CD4-positive, alpha-beta T cell treated with Interferon gamma for 1 hour (primary cell): ENCODE results near the gene TMCC3.
"Not testable (repeated sequence)": the region's sequence is repeated elsewhere in the genome, so short reads cannot be mapped to it uniquely, and the experiment has no call there.

ENCODE experiments used
- DNase-seq: peaks from one replicate; pipeline ENCODE4 v3.0.0-alpha.2; 2020

Gene TMCC3

DNA sequence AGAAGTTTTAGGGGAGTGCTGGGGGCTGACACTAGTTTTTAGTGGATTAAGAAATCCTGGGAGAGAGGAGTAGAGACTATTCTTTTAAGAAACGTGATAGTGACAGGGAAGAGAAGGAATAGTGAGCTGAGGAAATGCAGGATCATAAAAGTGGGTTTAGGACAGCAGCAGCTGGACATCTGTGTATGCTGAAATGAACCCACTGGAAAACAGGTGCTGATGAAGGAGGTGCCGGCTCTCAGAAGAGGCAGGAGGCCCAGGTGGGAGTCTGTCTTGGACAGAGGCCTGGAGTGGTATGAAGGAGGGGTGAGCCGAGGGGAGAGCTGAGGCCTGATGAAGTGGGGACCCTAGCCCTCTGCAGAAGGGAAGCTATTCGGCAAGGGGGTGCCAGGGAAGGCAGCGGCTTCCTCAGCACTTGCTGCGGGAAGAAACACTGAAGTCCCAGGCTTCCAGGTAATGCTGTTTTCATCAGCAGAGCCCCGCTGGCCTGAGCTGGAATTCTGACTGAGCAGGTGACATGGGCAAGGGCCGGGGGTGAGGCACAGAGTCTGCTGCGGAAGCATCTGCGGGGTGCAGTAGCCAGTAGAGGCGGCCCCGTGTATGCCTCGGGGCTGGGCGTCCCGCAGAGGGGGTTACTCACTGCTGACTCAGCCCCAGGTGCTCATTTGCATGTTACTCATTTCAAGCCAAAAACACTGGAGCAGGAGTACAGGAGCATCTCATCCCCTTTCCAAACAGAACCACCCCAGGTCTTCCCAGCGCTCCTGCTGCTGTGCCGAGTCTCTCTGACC is 89.7 kb downstream of the TMCC3 start:
- no peak for DNase-seq

DNA sequence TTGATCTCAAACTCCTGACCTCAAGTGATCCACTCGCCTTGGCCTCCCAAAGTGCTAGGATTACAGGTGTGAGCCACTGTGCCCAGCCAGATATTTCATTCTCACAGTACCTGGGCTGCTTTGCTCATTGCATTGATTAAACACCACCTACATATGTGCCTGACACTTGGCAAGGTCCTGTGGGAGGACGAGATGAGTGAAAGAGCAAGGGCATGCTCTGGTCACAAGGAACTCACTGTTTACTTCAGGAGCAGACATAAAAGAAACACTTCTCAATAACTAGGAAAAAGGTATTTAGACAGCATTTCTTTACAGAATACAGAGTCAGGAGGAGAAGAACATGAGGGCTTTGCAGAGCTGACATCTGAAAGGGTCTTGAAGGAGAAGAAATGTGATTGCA is 91.7 kb downstream of the TMCC3 start:
- DNase-seq: no peak

DNA sequence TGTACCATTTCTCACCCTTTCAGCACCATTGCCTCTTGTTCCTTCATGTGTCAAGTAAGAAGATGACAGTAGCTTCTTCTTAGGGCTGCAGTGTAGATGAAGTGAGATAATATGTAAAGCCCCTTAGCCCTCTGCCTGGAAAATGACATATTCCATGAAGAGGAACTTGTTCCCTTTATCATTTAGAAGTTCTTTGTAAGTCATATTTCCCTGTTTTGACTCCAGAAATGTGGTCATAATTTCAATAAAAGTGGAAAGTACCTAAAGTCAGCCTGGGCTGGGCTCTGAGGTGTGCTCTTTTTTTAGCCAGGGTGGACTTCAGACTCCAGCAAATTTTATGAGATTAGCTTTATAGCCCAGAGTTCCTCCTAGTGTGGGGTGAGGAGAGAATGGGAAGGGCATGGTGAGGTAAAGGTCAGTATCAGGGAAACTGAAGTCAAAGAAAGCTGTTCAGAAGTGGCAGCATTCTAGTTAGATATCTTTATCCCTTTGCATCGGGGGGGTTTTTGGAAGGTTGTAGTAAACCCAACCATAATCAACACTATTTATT is 92.5 kb downstream of the TMCC3 start:
- no peak for DNase-seq

DNA sequence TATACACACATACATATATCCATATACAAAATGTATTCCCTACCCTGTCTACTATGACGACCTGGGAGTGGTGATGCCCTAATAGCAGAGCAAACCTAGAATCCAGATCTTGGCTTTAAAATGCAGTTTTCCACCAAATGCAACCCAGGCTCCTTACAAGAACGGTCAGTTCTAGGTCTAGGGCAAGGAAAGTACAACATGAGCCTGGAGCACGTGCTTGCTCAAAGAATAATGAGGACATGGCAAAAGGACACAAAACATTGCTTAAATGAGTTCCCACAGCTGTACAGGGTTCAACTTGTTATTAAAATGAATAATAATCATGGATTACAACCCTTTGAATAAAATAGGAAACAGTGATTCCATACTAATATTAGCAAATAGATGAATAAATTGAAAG is 94.7 kb downstream of the TMCC3 start:
- DNase-seq: no peak

DNA sequence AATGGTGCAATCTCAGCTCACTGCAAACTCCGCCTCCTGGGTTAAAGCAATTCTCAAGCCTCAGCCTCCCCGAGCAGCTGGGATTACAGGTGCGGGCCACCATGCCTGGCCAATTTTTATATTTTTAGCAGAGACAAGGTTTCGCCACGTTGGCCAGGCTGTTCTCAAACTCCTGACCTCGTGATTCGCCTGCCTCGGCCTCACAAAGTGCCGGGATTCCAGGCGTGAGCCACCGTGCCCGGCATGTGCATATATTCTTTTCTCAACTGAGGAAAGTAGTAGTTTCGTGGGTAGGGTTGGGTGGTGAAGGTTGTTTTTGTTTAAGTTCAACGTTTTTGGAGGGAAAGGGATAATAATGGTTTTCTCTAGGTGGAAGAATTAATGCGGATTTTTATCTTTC is 96.5 kb downstream of the TMCC3 start:
- DNase-seq: no peak

DNA sequence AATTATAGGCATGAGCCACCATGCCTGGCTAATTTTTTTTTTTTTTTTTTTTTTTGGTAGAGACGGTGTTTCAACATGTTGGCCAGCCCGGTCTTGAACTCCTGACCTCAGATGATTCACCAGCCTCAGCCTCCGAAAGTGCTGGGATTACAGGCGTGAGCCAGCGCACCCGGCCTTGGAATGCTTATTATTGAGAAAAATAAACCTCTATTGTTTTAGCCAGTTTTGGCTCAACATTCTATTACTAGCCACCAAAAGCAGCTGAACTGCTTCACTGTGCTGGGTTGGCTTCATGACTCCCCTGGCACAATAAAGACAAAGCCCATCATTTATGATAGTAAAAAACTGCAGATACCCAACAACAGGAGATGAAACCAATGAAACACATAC is 97.2 kb downstream of the TMCC3 start:
- no peak for DNase-seq

DNA sequence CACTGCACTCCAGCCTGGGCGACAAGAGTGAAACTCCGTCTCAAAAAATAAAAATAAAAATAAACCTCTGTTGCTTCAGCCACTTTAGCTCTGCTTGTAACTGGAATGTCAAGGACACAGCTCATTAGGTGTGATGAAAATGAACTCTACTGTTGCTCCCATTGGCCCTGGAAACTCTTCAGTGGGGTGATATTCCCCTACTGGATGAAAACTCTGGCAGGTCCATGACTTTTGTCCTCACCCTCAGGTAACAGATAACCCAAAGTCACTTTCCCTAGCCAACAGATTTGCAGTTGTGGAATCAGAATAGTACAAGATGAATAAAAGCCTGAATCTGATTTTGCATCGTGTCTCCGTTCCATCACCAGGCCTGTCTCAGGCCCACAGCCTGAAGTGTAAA is 98.5 kb downstream of the TMCC3 start:
- no peak for DNase-seq

DNA sequence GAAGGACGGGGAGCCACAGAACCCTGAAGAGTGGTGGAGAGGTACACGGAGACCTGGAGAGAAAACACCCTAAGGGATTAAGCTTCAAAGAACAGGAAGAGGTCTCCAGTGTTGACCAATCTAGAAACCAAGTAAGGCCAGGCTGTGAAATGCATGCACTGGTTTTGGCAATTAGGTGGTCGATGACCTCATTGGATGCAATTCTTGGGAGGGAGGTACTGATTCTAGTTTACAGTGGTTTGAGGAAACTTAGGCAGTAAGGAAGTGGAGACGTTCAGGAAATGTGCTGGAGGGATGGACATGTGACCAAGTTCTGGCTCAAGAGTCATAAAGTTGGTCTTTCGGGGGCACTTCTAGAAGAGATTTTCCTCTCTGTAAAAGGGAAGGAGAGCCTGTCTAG is 99.4 kb downstream of the TMCC3 start:
- no peak for DNase-seq

DNA sequence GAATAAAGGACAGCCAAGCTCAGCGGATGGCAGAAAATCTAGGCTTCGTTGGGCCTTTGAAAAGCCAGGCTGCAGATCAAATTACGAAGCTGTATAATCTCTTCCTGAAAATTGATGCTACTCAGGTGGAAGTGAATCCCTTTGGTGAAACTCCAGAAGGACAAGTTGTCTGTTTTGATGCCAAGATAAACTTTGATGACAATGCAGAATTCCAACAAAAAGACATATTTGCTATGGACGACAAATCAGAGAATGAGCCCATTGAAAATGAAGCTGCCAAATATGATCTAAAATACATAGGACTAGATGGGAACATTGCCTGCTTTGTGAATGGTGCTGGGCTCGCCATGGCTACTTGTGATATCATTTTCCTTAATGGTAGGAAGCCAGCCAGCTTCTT is 101.5 kb downstream of the TMCC3 start:
- DNase-seq: not testable (repeated sequence)

DNA sequence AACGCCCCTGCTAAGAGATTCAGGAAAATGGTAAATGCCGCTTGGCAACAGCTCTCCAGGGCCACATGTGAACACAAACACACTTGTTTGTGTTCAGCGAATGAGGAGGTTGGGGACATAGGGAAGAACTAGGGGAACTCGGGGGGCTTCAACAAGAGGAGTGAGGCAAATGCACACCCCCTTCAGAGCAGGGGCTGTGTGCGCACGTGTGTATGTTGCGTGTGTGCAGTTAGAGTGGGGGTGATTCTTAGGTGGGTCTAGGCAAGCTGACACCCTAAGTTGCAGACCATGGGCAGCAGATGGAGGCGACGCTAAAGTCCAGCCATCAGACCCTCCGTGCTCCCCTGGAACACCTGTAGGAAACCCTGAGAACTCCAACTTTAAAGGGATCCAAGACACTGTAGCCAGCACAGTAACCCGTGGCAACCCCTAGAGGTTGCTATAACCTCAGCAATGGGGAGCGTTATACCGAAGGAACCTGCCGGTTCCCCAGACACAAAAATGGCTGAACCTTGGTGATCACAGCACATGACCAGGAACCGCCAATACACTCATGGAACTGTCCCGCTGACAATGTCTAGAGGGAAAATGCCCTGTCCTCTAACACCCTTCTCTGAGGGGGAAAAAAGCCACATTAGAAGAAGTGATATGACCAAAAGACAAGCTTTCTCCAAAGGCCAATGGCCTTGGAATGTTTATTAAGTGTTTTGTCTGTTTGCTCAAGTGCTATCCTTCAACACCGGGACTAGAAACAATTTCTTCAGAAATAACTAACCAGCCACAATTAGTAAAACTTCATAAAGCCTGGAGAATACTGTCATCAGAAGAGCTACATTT is 104.2 kb downstream of the TMCC3 start:
- DNase-seq: no peak

DNA sequence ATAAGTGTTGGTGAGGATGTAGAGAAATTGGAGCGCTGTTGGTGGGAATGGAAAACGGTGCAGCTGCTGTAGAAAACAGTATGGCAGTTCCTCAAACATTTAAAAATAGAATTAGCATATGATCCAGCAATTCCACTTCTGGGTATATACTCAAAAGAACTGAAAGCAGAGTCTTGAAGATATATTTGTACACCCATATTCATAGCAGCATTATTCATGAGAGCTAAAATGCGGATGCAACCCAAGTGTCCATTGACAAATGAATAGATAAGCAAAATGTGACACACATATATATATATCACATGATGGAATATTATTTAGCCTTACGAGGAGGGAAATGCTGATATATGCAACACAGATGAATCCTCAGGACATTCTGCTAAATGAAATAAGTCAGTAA is 106.0 kb downstream of the TMCC3 start:
- DNase-seq: no peak

DNA sequence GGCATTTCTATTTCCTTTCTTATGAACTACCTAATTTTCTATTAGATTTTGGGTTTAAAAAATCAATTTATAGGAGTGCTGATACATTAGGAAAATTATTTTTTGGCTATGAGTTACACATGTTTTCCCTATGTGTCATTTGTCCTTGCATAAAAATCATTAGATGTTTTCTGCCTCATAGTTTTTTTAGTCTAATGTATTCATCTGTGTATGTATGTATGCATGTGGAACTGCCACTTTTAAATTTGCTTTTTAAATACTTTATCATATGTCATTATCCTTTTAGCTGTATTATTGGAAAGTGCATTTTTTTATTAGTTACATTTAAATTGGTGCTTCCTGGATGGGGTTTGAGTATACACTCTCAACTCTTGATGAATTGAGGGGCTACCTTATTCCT is 112.0 kb downstream of the TMCC3 start:
- no peak for DNase-seq

DNA sequence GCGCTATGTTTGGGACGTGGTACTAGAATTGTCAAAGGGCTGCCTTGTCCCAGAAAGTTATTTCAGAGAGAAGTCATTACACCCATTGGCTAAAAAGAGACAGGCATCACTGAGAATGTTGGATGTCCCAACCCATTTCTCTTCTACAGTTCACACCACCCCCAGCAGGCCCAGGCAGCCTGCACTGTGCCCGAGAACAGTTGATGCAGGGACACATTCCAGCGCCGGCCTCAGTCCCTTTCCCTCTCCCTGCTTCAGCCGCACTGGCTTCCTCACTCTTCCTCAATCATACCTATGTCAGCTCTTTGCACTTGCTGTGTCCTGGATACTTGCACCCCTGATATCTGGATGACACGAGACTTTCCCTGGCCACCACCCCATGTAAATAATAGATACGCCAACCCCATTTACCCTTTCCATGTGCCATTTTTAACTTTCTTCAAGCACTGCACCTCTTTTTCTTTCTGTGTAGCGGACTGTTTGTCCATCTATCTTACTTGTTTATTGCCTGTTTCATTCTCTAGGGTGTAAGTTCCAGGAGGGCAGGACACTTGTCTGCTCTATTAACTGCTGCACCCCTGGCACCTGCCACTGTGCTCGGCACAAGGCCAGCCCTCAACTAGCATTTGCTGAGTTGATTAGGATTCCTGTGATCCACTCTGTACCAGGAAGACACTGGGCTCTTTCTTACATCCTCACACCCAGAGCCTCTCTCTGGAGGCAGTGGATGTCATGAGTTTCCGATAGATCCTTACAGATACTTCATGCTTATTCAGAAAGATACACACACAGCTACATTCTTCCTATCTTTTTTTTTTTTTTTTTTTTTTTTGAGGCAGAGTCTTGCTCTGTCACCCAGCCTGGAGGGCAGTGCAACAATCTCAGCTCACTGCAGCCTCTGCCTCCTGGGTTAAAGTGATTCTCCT is 114.1 kb downstream of the TMCC3 start:
- no peak for DNase-seq

DNA sequence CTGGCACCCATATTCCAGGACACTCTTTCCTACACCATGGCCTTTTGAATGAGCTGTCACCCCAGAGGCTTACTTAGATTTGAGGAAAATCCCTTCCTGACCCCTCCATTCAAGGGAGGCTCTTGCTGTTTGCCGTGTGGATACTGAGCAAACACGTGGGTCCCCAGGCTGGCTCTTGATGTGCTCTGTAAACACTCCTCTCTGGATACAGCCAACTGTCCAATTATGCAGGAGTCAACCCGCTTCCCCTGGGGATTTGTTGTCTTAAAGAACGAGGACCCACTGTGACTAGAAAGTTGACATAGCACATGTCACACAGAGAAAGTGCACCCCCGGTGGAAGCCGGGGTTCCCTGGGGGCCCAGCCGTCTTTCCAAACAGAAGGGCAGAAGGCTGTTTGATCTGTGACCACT is 114.8 kb downstream of the TMCC3 start:
- no peak for DNase-seq

DNA sequence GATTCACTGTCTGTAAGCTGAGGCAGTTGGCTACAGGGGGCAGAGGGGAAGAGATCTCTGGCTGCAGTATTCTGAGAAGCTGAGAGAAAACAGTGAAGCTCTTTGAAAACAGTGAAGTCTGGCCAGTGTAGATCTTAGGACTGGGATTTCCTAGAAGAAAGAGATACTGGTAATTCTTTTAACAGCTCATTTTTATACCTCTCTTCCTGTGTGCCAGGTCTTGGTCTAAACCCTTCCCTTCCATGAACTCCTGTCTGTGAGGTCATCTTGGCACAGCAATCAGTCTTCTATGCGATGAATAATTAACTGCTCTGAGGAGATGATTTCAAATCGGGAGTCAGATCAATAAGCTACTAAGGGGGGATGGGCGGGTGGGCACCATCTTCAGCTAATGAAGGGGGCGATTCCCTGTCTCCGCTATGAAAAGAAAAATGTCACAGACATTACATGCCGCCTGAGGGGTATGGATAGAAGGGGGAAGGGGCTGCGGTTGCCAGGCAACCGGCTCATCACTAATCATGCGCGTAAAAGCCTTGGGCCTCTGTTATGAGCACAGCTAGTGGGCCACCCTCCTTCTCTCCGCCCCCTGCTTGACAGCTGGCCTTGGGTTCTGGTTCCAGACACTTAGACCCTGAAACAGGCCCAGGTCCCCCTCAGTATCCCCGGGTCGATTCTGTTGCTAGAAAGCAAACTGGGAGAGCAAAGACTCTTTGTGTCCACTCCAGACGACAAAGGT is 115.4 kb downstream of the TMCC3 start:
- no peak for DNase-seq

DNA sequence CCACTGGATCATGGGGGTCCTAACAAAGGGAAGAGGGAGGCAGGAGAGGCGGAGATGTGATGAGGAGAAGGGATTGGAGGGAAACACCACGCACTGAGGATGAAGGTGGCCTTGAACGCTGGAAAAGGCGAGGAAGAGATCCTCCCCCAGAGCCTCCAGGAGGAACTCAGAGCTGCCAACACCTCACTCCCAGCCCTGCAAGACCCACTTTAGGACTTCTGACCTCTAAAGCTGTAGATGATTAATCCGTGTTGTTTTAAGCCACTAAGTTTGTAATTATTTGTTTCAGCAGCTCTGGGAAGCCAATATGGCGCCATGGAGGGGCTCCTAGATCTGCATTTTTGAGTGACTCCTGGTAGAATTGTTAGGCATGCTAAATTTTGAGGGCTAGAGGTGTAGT is 116.1 kb downstream of the TMCC3 start:
- no peak for DNase-seq

DNA sequence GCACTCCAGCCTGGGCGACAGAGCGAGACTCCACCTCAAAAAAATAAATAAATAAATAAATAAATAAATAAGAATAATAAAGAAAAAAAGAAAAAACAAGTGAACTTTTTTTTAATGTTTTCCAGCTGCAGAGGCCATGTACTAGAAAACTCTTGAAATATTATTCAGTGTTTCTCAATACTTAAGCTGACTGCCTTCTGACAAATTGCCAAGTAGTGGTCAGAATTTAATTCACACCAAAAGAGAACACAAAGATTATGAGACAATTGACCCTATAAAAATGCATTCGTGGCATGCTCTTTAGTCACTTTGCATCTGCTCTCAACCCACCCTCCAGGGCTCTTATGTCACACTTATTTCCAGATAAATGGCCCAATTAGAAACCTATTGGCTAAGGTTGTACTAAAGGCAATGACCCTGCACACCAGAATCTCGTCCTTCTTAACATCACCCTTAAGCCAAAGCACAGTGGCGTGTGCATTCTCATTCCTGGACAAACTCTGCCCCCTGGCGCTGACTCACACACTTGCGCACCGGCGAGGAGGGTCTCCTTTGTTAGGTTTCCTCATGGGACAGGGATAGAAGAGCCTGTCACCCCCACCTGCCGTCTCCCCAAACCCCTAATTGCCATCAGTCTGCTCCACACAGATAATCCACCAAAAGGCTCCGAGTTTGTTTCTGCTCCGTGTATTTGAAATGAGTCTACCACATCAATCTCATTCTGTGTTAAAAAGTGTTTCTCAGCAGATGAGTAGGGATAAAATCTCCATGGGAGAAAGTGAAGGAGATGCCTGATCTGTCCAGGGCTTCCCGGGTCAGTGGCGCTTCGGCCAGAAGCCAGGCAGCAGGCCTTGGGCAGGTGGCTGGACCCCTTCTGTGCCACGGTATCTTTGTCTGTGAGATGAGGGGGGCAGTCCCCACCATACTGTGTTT is 117.6 kb downstream of the TMCC3 start:
- peak; percentile 59 for DNase-seq

DNA sequence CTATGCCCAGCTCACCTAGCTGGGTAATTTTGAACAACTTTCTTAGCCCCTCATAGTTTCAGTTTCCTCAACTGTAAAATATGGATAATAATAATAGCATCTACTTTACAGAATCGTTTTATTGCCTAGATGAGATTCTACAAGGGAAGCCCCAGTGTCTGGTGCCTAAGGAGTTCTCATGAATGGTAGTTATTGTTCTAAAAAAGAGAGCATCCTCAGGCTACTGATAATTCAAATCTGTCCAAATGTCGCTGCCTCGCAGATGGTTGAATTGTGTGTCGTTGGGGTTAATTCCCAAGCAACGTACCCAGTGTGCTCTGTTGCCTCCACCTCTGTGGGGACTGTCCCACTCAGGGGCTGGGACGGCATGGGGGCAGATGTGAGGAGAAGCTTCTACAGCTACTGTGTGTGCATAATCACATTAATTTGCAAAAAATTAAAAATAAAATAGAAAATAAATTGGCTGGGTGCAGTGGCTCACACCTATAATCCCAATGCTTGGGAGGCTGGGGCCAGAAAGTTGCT is 119.1 kb downstream of the TMCC3 start:
- DNase-seq: no peak

DNA sequence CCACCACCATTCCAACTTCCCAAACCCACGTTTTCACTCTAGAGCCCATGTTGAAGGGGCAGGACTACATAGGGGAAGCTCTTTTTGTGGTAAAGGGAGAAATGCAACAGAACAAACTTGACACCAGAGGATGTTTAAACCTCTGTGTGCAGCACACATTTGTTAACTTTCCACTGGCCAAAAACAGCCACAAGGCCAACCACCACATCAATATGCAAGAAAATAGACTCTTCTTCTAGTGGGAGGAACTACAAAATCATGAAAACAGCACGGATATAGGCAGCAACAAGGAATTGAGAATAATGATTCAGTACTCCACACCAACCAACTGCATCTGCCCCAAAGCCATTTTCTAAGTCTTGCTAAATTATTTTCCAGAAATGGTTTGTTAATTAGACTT is 124.4 kb downstream of the TMCC3 start:
- no peak for DNase-seq
